Esophagus (tissue), 2 donors: Measurements from ENCODE around the gene ZNF274. TPM values are rescaled to one million over a fixed set of nuclear protein-coding genes. Genes with fewer than 3 reads are reported as not detected.
A peak's percentile ranks its signal among the peaks of the same experiment; 100 is the strongest.

Source experiments
- H3K27ac ChIP-seq, 2 donors: one replicate each; pipeline ENCODE4 v1.5.1; 2013; ENCODE audit warnings: low read depth in 2 of 2, mild to moderate bottlenecking in 2 of 2, inconsistent platforms in 1 of 2, low read length in 1 of 2, moderate library complexity in 1 of 2
- H3K27me3 ChIP-seq, 2 donors: one replicate each; pipeline ENCODE4 v1.6.1; 2013; ENCODE audit warnings: low read length in 2 of 2, control low read depth in 1 of 2, mild to moderate bottlenecking in 1 of 2; ENCODE audit not compliant: insufficient read depth in 2 of 2, control insufficient read depth in 1 of 2
- H3K36me3 ChIP-seq, 2 donors: one replicate each; pipeline ENCODE4 v1.6.1; 2013; ENCODE audit warnings: low read length in 1 of 2; ENCODE audit not compliant: control insufficient read depth in 2 of 2, insufficient read depth in 2 of 2
- H3K4me1 ChIP-seq, 2 donors: one replicate each; pipeline ENCODE4 v1.6.1; 2013; ENCODE audit warnings: low read length in 1 of 2; ENCODE audit not compliant: control insufficient read depth in 2 of 2, insufficient read depth in 2 of 2
- H3K4me3 ChIP-seq, 2 donors: one replicate each; pipeline ENCODE4 v1.5.1; 2013; ENCODE audit warnings: low read length in 2 of 2, mild to moderate bottlenecking in 2 of 2, low read depth in 1 of 2, moderate library complexity in 1 of 2
- H3K9me3 ChIP-seq, 2 donors: one replicate each; pipeline ENCODE4 v1.6.1; 2013; ENCODE audit warnings: mild to moderate bottlenecking in 2 of 2, low read depth in 1 of 2, low read length in 1 of 2, moderate library complexity in 1 of 2; ENCODE audit not compliant: control insufficient read depth in 2 of 2, insufficient read depth in 1 of 2
- WGBS, 2 donors: extraction: QIAGEN DNeasy Blood & Tissue Kit; methylation state at CpG; one replicate each; pipeline ENCODE4 v1.1.7; 2013; 5-methylcytosine and 5-hydroxymethylcytosine counted together
- polyA plus RNA-seq, 2 donors: library from polyadenylated mRNA; stranded (reverse); fragments of 200-250 nt; gene quantifications; one replicate each; pipeline ENCODE4 v1.2.3, GENCODE V29; 2013
- donor health status: healthy with polysubstance abuse.
- donor health status: Bipolar disorder and iron deficiency.

ZNF274 gene
- polyA plus RNA-seq, 2 donors = 15.4 to 16.7 TPM

- 90 to 93% methylated on average over 53 of the region's 53 CpGs for WGBS, 2 donors
Observed at GRCh38 chr19:58157045-58157728, 25.7 kb upstream of the ZNF274 start.

GRCh38 chr19:58166268-58166667 lies 16.6 kb upstream of the ZNF274 start:
- 88 to 90% methylated on average over 1 of the region's 1 CpG for WGBS, 2 donors
- Histone ChIP-seq H3K9me3 (peaks cover 16 to 40% of the 10 kb centered on the region in 2 donors), H3K4me3 (no peak overlapping the region), H3K36me3 (no peaks in the 10 kb centered on the region), H3K27me3 (no peaks in the 10 kb centered on the region), H3K4me1 (no peaks in the 10 kb centered on the region), H3K27ac (no peak overlapping the region)

More at GRCh38 chr19:58157045-58157728, 25.7 kb upstream of the ZNF274 start:
- Histone ChIP-seq H3K4me1 (peaks cover 0 to 7% of the 10 kb centered on the region in 2 donors), H3K4me3 (no peak overlapping the region), H3K27me3 (no peaks in the 10 kb centered on the region), H3K27ac (no peak overlapping the region), H3K9me3 (peaks cover 3 to 7% of the 10 kb centered on the region in 2 donors), H3K36me3 (no peaks in the 10 kb centered on the region)

DNA sequence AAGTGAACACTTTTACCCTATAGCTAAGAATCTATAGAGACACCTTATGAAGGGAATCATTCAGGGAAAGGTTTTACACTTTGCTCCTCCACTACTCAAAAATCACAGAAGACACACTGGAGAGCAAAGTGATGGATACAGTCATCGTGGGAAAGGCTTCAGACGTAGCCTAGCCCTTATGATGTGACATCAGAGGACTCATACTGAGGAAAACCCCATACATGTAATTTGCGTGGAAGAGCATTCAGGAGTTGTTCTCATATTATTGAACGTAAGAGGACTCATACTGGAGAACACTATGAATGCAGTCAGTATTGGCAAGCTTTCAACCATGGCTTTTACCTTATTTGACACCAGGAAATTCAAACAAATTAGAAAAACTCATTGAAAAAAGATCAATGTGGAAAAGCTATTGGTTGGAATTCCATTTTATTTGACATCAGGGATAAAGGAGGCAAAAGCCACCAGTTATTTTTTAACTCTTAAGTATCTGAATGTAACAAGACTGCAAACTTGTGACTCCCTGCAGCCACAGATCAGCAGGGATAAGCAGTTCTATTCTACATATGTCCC lies 16.1 kb upstream of the ZNF274 start:
- peaks cover 16 to 40% of the 10 kb centered on the region in 2 donors for H3K9me3 ChIP-seq
- H3K36me3 ChIP-seq = no peaks in the 10 kb centered on the region
- WGBS, 2 donors = 69 to 71% methylated on average over 4 of the region's 4 CpGs
- no peaks in the 10 kb centered on the region for H3K4me1 ChIP-seq
- no peak overlapping the region for H3K27ac ChIP-seq
- H3K4me3 ChIP-seq = no peak overlapping the region
- H3K27me3 ChIP-seq = no peaks in the 10 kb centered on the region

DNA sequence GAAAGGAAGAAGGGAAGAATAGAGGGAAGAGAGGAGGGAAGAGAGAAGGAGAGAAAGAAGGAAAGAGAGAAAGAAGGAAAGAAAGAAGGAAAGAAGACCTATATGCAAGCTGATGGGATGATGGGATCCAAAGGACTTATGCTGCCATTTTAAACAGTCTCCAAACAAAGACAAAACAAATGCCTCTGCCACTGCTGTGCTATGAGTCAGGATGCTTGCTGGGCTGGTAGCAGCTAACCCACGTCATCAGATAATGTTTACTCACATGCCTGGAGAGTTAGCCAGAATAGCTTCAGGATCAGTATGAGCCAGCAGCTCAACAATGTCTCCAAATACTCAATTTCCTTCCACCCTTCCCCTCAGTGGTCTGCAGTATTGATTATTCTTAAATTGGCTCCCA lies 12.0 kb upstream of the ZNF274 start:
- Histone ChIP-seq H3K27ac (no peak overlapping the region), H3K36me3 (no peaks in the 10 kb centered on the region), H3K4me3 (no peak overlapping the region), H3K4me1 (no peaks in the 10 kb centered on the region), H3K27me3 (no peaks in the 10 kb centered on the region), H3K9me3 (peaks cover 6 to 33% of the 10 kb centered on the region in 2 donors)
- 31 to 40% methylated on average over 1 of the region's 1 CpG for WGBS, 2 donors

DNA sequence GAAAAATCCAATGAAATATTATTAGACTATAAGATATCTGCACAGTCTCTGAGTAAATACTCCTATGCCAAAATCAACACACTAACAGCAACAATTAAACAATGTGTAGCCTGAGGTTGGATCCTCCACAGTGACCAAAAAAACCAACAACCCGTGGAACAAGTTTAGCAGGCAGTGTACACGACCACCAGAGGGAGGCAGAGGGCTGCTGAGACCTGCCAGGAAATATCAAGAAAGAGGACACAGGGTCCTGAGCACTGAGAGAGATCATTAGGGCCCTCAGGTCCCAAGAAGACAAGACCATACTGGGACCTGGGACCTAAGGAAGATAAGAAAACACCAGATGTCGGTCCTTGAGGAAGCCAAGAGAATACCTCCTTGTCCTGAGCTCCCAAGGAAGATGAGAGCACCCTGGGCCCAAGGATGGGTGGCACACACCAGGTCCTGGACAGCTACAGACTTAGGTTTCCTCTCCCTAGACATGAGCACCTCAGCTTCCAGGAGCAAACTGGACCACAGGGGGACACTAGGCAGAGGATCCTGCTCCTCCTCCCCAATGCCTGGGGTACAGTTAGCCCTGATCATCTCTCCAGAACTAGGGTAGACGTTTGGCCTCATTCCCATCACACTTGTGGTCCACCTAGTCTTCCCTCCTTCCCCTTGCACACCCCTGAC lies 822 bp upstream of the ZNF274 start:
- peak overlapping the region; percentile 43 to 75 for H3K4me3 ChIP-seq
- peaks cover 19 to 56% of the 10 kb centered on the region in 2 donors for H3K9me3 ChIP-seq
- peaks cover 0 to 5% of the 10 kb centered on the region in 2 donors for H3K4me1 ChIP-seq
- peak overlapping the region; percentile 99 to 100 for H3K27ac ChIP-seq
- H3K27me3 ChIP-seq = no peaks in the 10 kb centered on the region
- WGBS, 2 donors = 41 to 47% methylated on average over 4 of the region's 4 CpGs
- peaks cover 6 to 14% of the 10 kb centered on the region in 2 donors for H3K36me3 ChIP-seq

GRCh38 chr19:58182577-58182988 lies 278 bp upstream of the ZNF274 start:
- peaks cover 6 to 15% of the 10 kb centered on the region in 2 donors for H3K36me3 ChIP-seq

GRCh38 chr19:58183817-58184215 lies 955 bp downstream of the ZNF274 start:
- H3K9me3 ChIP-seq = peaks cover 20 to 54% of the 10 kb centered on the region in 2 donors
- H3K36me3 ChIP-seq = peaks cover 6 to 15% of the 10 kb centered on the region in 2 donors
- 20 to 21% methylated on average over 13 of the region's 13 CpGs for WGBS, 2 donors

More at GRCh38 chr19:58182577-58182988, 278 bp upstream of the ZNF274 start:
- Histone ChIP-seq H3K9me3 (peaks cover 19 to 57% of the 10 kb centered on the region in 2 donors), H3K4me3 (peak overlapping the region; percentile 75 to 93), H3K27me3 (no peaks in the 10 kb centered on the region), H3K27ac (peak overlapping the region; percentile 99 to 100), H3K4me1 (peaks cover 0 to 5% of the 10 kb centered on the region in 2 donors)
- 5 to 6% methylated on average over 16 to 17 of the region's 17 CpGs for whole genome bisulfite sequencing, 2 donors

DNA sequence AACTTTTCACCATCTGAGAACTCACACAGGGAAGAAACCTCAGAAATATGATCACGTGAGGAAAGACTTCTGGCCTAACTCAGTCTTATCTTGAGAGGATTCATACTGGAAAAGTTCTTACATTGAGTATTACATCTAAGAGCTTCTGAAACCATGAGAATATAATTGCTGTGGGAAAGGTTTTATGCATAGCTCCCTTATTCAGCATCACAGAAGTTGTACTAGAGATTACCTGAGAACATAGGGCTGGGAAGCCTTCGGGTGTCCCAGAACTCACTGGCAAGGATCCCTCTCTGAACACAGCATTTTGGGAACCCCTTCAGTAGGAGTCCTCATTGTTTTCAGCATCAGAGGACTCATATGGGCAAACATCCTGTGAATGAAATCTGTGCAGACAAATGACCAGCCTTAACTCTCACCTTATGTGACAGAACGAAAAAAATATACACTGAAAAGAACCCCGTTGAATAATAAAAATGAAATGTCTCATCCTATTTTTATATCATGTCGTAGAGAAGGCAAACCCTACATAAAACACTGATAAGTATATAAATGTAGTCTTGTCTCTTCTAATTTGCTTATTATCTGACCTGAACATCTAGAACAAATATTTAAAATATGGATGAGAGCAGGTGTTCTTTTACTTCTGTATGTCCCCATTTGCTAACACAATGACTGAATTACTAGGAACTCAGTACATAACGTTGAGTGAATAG lies 14.2 kb downstream of the ZNF274 start:
- WGBS, 2 donors = 79 to 80% methylated on average over 6 of the region's 6 CpGs
- H3K36me3 ChIP-seq = peaks cover 27 to 41% of the 10 kb centered on the region in 2 donors

More at GRCh38 chr19:58183817-58184215, 955 bp downstream of the ZNF274 start:
- H3K27ac ChIP-seq = peak overlapping the region; percentile 99 to 100
- peak overlapping the region; percentile 75 to 93 for H3K4me3 ChIP-seq
- peaks cover 0 to 5% of the 10 kb centered on the region in 2 donors for H3K4me1 ChIP-seq
- no peaks in the 10 kb centered on the region for H3K27me3 ChIP-seq

DNA sequence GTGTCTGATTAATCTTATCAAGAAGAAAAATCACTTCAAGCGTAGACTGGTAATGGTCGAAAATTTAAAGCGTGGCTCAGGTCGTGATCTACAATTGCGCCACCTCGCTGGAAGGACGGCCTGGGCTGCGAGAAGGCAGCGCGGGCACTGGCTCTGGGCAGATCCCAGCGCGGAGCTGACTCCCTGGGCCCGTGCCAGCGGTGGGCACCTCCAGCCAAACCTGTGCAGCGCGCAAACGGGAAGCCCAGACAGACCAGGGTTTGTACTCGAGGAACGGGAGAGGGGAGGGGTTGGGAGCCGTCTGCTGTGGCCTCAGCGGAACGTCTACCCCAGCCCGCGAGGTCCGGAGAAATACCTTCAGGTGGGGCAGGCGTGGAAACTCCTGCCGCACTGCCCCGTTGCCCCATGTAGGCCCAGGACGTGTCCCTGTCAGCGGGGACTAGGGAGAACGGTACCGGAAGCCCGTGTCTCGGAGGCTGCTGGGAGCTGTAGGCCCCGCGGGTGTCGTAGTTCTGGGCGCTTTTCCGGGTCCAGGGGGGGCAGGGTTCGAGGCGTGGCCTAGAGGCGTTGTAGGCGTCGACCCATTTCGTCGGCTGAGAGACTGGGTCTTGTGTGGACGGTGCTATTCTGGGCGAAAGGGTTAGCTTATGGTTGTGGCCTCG lies 21.1 kb downstream of the ZNF274 start:
- H3K27ac ChIP-seq = no peak overlapping the region
- WGBS, 2 donors = 30 to 35% methylated on average over 49 of the region's 49 CpGs
- H3K4me1 ChIP-seq = no peaks in the 10 kb centered on the region
- H3K27me3 ChIP-seq = no peaks in the 10 kb centered on the region
- H3K36me3 ChIP-seq = peaks cover 31 to 44% of the 10 kb centered on the region in 2 donors
- H3K9me3 ChIP-seq = peaks cover 73 to 83% of the 10 kb centered on the region in 2 donors
- H3K4me3 ChIP-seq = no peak overlapping the region

More for the DNA sequence above, 14.2 kb downstream of the ZNF274 start:
- Histone ChIP-seq H3K4me3 (no peak overlapping the region), H3K9me3 (peaks cover 57 to 67% of the 10 kb centered on the region in 2 donors), H3K27me3 (no peaks in the 10 kb centered on the region), H3K27ac (no peak overlapping the region), H3K4me1 (no peaks in the 10 kb centered on the region)
